Astrocyte (in vitro differentiated cells and primary cell): ENCODE results near the gene NXPE3.

Experiments used
- CTCF ChIP-seq: IDR thresholded peaks from 2 replicates; pipeline ENCODE4 v1.5.1; 2011; ENCODE audit warnings: low read depth, mild to moderate bottlenecking, inconsistent platforms, low read length, moderate library complexity; ENCODE audit not compliant: insufficient read depth
- EZH2 ChIP-seq: IDR thresholded peaks from 2 replicates; pipeline ENCODE4 v1.6.1; 2012; ENCODE audit warnings: mild to moderate bottlenecking, low read length, inconsistent platforms; ENCODE audit not compliant: insufficient read depth

DNA sequence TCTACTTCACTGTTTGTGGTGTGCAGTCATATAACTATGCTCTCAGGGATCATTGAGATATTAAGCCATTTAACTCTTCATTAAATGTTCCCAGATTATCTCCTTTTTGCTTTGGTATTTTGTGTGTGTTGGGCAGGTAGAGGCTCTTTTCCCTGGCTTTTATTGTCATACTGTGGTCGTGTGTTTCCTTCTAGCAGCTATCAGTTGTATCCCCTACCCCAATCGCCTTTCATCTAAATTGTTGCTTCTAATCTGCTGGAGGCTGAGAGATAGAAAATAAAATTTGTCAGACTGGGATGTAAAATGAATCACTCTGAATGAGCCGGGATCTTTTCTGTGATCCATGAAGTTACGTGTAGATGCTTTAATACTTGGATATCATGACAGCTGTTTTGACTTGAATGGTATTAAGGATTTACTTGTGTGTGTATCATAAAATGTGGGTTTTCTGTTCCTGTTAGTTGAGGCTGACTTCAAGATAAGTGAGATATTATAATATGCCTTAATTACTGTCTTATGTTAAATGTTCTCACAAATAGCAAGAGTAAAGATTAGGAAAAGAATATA, 79.5 kb downstream of the NXPE3 start:
- TF ChIP-seq CTCF, result no peak
- no peak for TF ChIP-seq EZH2
